GM18519 (cell line): ENCODE results near the gene RGSL1.
"Not testable (repeated sequence)": the region's sequence is repeated elsewhere in the genome, so short reads cannot be mapped to it uniquely, and the experiment has no call there.

ENCODE experiments used
- ATAC-seq: cut with Tn5 transposase; IDR thresholded peaks from one replicate; pipeline ENCODE4 v1.9.1; 2021; ENCODE audit warnings: mild to moderate bottlenecking, moderate library complexity; ENCODE audit not compliant: unreplicated experiment, low FRiP score

RGSL1 gene

GRCh38 chr1:182444497-182444896, 5.4 kb upstream of the RGSL1 start:
- no peak for ATAC-seq

GRCh38 chr1:182446033-182446669, 3.8 kb upstream of the RGSL1 start:
- peak; percentile 42 for ATAC-seq

- not testable (repeated sequence) for ATAC-seq
Measured at GRCh38 chr1:182447124-182447523, 2.8 kb upstream of the RGSL1 start.

- no peak for ATAC-seq
Measured at GRCh38 chr1:182447660-182448059, 2.3 kb upstream of the RGSL1 start.

- ATAC-seq: no peak
Measured at GRCh38 chr1:182453631-182454030, 3.7 kb downstream of the RGSL1 start.

DNA sequence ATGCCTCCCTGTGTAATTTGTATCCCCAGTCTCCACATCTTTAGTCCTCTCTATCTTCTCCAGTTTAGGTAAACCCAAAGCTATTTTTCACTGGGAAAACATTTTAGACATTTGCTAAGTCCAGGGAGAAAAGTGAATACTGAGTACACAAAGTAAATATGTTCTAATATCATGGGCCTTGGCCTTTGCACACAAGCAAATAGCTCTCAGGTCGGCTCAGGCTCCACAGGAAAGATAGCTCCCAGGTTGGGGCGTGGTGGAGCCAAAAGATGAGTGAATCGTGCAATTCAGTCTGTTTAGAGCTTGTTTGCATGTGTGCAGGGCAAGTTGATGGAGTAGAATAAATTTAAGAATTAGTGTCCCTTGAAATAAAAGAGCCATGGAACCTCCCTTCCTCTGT, 7.9 kb downstream of the RGSL1 start:
- no peak for ATAC-seq

GRCh38 chr1:182459949-182460348, 10.0 kb downstream of the RGSL1 start:
- no peak for ATAC-seq

DNA sequence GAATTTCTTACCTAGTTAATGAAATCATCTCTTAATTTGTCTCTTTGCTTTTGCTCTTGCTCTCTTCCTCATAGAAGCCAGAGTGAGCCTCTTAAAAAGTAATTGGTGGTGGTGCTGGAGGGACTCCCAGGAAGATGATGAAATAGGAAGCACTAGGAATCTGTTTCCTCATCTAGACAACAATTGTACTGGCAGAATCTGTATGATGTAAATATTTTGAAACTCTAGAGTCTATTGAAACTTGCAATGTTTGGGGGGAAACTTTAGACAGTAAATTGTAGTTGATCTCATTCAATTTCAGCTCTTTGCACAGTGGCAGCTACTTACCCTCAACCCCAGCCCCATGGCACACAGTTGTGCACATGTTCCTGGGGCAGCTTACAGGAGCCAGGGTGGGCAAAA, 10.6 kb downstream of the RGSL1 start:
- ATAC-seq: no peak

- ATAC-seq: no peak
Measured at GRCh38 chr1:182473556-182473955, 23.6 kb downstream of the RGSL1 start.

GRCh38 chr1:182476625-182477024, 26.7 kb downstream of the RGSL1 start:
- ATAC-seq: no peak

DNA sequence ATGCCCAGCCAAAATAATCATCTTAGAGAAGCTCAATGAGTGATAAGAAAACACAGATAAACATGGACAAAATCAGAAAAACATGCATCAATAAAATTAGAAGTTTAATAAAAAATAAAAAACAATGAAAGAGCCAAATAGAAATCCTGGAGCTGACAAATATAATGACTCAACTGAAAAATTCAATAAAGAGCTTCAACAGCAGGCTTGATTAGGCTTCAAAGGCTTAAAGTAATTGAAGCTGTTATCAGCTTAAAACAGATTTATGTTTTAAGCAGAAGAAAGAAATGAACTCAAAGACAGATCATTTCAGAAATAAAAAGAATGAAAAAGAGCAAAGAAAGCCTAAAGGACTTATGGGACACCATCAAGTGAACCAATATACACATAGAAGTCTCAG, 28.3 kb downstream of the RGSL1 start:
- ATAC-seq: no peak

DNA sequence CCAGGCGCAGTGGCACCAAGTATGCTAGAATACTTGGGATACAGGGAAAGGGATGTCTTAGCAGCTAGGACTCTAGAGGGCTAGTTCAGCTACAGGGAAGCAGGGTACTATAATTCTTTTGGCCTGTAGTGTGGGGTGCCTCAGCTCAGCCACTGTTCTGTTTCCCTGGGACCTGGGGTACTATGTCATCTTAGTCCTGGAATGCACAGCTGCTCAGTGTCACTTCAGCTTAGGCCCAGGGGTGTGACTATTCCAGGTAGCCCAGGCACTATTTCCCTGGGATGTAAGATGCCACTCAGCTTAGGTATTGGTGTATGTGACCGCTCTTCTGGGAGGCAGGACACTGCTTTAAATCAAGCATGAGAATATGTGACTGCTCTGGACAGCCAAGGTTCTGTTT, 34.1 kb downstream of the RGSL1 start:
- ATAC-seq: no peak

- peak; percentile 78 for ATAC-seq
Measured at GRCh38 chr1:182484531-182485257, 34.7 kb downstream of the RGSL1 start.

DNA sequence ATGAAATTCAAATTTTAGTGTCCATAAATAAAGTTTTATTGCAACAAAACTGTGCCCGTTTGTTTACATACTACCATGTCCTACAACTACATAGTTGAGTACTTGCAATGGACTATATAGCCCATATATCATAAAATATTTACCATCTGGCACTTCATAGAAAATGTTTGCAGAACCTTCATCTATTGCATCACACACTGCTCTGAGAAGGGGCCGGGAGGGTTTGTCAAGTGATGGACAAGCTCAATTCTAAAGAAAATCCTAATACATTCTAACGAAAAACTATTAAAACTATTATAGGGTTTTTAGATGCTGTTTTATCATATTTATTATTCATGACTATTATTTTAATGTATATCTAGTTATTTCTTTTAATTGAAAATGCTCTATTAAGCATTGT, 35.9 kb downstream of the RGSL1 start:
- ATAC-seq: no peak

GRCh38 chr1:182488803-182489202, 38.9 kb downstream of the RGSL1 start:
- ATAC-seq: no peak

GRCh38 chr1:182493063-182493462, 43.1 kb downstream of the RGSL1 start:
- ATAC-seq: no peak

- ATAC-seq: no peak
Measured at GRCh38 chr1:182495002-182495401, 45.1 kb downstream of the RGSL1 start.

DNA sequence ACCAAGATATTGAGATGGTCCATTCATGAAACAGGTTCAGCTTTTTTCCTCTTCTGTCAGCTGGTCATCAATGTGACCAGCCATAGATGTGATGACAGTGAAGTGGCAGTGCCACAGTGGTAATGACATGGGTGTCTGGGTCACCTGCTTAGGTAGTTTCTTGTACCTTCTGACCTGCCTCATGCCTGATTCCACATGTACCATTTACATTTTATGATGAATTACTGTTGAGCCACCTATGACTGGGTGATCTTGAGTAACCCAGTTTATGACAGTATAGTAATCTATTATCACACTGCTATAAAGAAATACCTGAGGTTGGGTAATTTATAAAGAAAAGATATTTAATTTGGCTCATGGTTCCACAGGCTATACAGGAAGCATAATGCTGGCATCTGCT, 45.7 kb downstream of the RGSL1 start:
- no peak for ATAC-seq

- ATAC-seq: no peak
Measured at GRCh38 chr1:182507685-182508084, 57.7 kb downstream of the RGSL1 start.

DNA sequence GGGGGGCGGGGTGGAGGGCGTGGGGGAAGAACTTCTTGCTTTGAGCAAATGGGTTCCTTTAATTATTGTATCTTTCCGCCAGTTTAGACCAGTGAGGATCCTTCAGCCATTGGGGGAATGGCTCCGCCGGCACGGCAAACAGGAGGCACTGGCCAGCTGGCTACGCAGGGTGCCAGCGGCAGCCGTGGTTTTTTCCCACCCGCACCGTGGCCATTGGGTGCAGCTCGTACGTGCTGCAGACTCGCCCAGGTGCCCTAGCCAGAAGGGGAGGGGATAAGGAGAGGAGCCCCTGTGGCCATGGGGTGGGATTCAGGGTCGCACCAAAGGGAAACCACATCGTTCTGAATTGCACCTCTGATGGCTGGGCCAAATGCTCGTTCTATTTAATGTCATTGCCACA, 65.6 kb downstream of the RGSL1 start:
- ATAC-seq: no peak

DNA sequence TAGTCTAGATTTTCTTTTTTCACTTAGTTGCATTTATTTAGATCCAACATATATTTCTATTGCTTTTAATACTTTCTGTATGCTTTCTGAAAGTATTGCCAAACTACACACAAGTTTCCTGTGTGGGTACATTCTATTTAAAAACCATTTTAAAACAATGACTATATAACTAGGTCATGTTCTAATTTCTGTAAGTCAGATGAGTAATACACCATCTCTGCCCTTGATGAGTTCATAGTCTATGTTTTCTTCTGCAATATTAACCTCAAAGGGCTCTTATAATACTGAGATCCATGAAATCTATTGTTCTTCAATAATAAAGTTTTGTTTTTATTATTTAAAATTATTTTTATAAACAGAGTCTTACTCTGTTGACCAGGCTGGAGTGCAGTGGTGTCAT, 70.8 kb downstream of the RGSL1 start:
- ATAC-seq: no peak

GRCh38 chr1:182525342-182525741, 75.4 kb downstream of the RGSL1 start:
- no peak for ATAC-seq
